CD4-positive, alpha-beta T cell treated with Interferon gamma for 1 hour (primary cell): Measurements from ENCODE around the gene KIAA1671.

Experiments
- DNase-seq: peaks from one replicate; pipeline ENCODE4 v3.0.0-alpha.2; 2020

Gene KIAA1671

DNA sequence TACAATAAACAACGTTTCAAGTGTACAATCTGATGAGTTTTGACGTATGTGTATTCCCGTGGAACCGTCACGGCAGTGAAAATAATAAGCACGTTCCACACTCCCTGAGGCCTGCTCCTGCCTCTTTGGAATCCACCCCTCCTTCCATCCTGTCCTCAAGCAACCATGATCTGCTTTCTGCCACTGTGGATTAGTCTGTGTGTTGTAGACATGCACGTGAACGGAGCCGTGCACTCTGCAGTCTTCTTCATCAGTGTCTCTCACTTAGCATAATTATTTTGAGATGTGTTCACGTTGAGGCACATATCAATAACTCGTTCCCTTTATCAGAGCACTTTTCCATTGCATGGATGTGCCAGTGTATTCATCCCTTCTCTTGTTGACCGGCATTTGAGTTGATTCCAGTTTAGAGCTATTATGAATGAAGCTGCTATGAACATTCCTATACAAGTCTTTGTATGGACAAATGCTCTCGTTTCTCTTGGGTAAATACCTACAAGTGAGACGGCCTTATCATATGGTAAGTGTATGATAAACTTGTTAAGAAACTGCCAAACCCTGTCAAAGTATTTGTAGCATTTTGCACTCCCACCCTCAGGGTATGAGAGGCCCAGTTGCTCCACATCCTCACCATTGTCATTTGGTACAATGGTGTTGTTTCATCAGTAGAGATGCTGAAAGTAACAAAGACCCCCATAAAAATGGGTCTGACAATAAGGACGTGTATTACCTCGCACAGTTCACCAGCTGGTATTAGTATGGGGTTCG, 144.3 kb downstream of the KIAA1671 start:
- DNase-seq = no peak

DNA sequence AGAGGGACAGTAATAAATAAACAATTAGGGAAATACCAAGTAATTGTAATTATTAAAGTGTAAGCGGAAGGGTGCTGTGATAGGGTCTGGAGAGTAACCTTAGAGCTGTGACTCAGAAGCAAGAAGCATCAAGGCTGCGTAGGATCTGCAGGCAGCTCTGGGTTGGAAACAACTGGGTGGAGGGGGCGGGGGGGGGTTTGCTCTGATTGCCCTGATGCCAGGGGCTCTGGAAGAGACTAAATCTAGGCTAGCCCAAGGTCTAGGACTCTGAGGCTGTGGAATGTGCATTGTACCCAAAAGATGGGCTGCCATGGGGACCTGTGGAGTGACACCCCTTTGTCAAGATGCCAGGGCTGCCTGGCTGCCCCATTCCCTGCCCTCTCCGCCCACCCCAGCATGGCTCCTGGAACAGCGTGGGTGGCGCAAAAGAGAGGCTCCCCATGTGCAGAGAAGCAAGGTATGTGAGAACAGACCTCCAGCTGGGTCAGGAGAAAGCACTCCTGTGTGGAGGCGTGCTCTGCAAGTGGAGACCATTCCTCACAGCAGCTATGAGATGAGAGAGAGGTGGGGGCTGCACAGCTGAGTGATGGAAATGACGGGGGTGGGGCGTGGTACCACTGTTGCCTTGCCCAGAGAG, 146.0 kb downstream of the KIAA1671 start:
- no peak for DNase-seq

DNA sequence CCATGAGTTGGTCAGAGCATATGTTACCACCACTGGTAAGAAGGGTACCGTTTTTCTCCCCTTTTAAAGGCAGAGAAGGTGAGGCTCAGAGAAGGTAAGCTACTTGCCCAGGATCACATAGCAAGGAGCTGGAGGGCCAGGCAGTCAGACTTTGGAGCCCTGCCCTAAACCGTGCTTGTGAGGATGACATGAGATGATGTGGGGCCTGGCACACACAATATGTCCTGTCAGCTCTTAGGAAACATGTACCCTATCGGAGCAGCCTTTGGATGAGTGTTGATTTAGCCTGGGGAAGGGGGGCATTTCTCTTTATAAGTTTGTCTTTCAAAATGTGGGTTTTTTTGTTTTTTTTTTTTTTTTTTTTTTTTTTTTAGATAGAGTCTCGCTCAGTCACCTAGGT, 146.7 kb downstream of the KIAA1671 start:
- DNase-seq = no peak

DNA sequence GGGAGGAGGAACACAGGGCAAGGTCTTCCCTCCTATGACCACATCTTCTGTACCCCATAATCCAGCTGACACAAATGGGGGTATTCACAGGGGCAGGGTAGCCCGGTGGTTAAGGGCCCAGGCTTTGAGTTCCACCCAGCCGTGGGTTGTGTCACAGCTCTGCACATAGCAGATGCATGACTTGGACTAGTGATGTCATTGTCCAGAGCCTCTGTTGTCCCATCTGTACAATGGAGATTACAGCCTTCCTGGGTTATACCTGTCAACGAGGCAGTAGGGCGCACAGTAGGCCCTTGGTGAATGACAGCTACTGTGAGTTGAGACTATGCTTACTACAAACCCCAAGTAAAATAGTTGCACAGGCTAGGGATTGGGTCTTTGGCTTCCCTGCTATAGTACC, 147.9 kb downstream of the KIAA1671 start:
- DNase-seq = no peak

DNA sequence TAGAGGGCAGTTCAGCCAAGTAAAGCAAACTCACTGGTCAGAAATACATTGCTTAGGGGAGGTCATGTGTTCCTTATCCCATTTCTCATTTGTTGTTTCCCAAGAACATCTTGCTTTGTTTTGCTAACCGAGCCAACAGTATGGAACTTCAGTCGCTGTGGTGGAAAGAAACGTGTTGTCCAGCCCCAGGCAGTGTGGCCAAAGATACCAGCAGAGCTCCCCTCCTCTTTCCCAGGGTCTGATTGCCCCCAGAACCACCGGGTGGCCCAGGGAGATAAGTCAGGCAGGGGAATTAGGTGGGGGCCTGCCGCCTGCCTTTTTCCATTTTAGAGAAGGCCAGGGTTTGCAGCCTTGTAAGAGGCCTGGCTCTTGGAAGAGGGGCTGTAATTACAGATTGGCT, 148.4 kb downstream of the KIAA1671 start:
- no peak for DNase-seq

DNA sequence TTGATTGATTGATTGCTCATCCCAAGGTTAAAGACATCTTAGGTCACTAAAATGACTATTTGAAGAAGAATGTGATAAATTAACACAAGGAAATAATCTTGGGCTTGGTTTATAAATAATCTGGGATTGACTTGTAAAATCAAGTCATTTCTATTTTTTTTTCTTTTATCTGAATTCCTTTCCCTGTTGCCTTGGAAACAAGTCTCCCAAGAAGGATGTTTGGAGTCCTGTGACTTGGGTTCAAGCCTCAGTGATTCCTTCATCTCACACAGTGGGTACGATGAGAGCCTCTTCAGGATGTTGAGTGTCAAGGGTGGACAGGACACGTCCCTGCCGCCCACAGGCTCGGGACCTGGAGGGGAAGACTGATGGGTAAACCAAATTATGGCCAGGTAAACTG, 149.0 kb downstream of the KIAA1671 start:
- DNase-seq = no peak

DNA sequence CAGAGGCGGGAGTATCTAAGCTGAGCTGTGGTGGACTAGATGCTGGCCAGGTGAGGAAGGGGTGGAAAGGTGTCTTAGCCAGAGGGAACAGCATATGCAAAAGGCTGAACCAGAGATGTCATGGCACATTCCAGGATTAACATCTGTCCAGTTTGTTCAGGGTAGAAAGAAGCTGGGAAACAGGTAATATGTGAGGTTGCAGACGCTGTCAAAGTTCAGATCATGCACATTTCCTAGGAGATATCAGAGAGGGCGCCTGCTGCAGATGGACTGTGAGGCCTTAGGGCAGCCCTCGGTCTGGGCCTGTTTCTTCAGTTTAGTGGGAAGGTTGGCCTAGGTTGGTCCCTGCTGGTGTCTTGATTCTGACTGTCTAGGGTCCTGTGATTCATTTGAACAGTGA, 149.5 kb downstream of the KIAA1671 start:
- no peak for DNase-seq

DNA sequence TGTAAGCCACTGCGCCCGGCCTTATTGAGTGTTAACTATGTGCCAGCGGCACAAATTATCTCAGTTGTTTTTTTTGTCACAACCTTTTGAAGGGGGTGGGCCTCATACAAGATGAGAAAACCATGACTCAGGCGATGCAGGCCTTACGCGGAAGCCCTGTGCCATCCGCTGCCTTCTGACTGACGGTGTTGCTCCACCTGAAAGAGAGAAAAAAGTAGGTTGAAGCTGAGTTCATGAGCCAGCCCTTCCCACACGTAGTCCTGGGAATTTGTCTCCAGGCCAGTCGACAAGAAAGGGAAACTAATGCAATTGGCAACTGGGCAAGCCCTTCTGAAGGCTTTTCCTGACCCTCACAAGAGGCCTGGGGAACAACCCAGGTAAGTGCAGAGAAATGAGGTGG, 150.2 kb downstream of the KIAA1671 start:
- no peak for DNase-seq

DNA sequence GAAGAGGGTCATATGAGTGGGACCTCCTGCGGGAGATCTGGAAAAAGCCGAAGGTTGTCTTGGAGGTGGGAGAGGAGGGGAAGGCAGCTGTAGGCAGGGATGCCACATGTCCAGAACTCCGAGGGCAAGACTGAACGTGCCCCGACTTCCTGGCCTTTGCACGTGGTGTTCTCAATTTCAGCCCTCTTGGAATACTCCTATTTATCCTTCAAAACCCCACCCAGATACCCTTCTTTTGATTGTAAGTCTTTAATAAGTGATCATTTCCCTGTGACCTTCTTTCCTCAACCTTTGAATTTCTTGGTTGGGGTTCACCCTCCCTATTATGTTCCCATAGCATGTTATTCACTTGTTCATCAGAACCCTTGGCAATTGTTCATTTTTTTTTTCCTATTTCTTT, 151.9 kb downstream of the KIAA1671 start:
- no peak for DNase-seq

DNA sequence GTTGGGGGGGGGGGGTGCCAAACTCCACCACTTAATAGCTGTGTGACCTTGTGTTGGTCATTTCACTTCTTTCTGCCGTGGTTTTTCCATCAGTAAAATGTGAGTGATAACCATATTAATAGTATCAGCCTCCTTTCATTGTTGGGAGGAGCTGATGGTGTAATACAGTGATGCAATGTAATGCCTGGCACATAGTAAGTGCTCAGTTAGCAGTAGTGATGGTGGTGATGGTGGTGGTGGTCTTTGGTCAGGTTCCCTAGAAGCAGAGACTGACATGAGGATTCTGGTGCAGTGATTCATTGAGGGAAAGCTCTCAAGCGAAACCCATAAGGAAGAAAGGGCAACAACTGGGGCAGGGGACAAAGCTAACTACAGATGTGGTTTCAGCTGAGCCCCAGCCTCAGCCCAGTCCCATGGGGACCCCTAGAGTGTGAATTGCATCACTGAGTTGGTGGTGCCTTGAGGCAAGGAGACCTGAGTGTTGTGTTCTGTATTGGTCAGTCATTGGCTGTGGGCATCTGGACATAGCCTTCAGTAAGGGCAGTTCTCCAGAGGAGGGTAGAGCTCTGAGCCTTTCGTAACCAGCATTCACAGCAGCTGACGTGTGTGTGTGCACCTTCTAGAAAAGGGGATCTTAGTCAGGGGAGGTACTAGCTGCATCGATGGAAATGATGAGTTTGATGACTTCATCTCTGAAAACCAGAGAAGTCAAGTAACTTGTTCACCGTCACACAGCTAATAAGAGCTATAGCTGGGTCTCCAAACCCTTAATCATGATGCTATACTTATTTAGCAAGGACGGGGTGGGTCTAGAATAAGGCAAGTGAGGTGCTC, 153.5 kb downstream of the KIAA1671 start:
- no peak for DNase-seq

DNA sequence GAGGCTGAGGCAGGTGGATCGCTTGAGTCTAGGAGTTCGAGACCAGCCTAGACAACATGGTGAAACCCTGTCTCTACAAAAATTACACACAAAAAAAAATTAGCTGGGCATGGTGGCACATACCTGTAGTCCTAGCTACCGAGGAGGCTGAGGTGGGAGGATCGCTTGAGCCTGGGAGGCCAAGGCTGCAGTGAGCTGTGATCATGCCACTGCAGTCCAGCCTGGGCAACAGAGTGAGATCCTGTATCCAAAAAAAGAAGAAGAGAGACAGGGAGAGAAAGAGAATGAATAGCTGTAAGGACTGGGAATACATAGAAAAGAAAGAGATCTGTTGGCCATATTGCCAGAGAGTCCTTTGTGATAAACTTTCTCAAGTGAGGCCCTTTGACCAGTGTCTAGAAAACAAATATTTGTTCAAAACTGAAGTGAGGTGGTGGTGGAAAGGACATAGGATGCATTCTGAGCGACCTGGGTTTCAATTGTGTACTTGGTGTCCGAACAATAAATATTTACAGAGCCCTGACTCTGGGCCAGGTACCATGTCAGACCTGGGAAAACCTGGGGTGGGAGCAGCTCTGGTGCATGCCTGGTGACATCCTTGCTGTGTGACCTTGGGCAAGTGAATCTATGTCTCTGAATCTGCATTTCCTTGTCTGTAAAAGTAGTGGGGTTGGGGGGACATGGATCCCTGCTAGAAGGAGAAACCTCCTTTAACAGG, 157.5 kb downstream of the KIAA1671 start:
- no peak for DNase-seq

DNA sequence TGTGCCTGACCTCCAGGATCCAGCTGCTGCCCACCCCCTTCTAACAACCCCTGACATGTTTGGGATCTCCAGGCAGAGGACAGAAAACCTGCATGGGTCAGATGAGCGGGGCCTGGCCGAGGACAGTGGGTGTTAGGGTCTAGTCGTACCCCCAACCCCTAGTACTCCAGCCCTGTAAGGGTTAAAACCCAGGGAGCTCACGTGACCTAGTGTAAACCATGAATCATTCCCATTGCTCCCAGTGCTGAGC, 158.0 kb downstream of the KIAA1671 start:
- no peak for DNase-seq

DNA sequence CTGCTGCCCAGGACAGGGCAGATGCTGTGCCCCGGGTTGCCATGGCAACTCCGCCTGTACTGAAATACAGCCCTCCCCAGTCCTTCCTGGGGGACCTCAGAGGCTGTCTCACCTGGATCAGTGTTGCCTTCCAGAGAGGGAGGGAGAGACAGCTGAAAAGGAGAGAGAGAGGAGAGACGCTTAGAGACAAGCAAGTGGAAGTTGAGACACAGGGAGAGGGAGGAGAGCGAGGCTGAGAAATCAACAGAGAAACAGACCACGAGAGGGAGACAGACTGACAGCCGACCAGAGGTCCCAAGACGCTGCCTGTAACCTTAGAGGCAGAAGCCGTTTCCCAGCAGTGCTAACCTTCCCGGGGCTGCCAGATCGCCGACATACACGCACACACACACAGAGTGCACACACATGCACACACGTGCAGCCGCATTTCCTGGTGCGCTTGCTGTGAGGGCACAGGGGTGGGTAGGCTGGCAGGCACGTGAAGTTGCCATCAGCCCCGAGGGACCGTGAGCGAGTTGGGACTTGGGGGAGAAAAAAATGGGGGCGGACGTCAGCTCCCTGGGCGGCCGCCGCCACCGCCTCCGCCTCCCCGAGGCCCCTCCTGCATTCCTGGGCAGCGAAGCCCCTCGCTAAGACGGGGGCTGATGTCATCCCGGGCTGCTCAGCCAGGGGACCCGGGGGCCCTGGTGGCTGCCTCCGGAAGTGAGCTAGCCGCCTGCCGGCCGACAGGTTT, 158.5 kb downstream of the KIAA1671 start:
- peak; percentile 44 for DNase-seq

DNA sequence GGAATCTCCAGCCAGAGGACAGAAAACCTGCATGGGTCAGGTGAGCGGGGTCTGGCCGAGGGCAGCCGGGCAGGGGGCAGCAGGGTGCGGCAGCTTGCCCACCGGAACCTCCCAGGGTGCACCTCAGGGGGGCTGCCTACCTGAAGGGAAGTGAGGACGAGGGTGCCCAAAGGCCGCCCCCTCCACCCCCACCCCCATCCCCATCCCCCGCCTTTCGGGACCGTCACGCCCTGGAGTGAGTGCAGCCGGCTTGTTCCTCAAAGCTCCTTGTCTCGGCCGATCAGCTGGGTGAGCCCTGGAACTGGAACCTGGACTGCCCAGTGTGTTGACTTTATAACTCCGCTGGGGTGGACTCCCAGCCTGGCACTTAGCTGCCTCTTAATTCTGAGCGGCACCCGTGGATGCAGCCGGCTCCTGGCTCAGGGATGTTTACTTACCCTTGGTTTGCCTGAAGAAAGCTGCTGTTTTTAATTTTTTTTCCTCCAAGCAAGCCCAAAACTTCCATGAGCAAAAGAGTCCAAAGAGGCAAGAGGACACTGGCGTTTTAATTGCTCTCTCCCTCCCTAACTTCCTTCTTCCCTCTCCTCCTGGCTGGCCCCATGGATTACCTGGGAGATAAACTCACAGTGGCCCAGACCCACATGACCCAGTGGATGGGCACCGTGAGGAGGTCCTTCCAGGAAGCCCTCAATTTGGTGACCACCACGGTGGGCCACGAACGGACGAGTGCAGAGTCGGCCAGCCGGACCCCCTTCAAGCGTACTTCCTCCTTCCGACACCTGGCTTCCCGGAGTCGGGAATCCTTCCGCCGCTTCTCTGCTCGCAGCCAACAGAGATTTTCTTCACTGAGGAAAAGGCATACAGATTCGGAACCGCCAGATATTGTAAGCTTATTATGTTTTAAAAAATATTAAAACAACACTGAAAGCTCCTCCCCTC, 159.3 kb downstream of the KIAA1671 start:
- DNase-seq = no peak

DNA sequence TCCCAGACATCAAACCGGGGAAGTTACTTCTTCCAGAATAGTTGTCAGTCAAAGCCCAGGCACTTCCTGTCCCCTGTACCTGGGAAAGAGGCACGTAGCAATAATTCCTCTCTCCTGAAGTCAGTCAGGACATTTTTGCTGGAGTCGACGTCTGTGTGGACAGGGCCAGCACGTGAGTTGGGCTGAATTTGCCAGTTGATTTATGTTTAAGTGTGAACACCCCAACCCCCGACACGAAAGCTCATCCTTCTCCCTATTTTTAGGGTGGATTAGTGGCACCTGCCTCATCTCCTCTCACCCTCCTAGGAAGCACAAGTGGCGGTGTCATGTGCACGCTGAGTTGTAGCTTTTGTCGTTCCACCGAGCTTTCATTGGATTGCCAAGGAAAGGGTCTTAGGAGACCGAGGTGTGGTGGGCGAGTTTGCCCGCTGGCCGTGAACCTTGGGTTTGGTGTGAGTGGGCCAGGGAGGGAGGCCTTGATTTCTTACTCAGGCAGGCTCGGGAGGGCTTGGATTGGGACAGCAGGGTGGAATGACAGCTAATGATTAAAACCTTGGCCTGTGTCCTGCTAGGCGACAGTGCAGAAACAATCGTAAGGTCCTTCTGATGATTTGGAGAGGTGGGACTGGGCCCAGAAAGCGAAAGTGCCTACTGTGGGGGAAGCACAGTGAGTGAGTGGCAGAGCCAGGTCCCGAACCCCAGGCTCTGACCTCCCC, 160.2 kb downstream of the KIAA1671 start:
- no peak for DNase-seq

DNA sequence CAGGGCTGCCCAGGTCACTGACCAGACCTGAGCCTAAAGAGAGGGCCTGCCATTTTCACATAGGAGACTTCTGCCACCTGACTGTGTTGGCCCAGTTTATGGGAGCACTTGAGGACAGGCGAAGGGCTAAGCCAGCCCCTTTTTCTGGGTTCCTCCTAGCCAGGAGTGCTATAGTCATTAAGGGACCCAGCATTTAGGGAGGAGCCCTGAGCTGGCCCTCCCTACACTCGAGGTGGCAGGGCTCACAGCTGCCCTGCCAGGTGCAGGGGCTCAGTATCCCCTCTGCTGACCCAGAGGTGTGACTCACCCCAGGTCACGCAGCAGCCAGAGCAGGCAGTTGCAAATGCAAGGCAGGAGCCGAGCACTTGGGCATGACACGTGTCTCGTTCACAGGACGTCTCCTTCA, 160.8 kb downstream of the KIAA1671 start:
- no peak for DNase-seq

DNA sequence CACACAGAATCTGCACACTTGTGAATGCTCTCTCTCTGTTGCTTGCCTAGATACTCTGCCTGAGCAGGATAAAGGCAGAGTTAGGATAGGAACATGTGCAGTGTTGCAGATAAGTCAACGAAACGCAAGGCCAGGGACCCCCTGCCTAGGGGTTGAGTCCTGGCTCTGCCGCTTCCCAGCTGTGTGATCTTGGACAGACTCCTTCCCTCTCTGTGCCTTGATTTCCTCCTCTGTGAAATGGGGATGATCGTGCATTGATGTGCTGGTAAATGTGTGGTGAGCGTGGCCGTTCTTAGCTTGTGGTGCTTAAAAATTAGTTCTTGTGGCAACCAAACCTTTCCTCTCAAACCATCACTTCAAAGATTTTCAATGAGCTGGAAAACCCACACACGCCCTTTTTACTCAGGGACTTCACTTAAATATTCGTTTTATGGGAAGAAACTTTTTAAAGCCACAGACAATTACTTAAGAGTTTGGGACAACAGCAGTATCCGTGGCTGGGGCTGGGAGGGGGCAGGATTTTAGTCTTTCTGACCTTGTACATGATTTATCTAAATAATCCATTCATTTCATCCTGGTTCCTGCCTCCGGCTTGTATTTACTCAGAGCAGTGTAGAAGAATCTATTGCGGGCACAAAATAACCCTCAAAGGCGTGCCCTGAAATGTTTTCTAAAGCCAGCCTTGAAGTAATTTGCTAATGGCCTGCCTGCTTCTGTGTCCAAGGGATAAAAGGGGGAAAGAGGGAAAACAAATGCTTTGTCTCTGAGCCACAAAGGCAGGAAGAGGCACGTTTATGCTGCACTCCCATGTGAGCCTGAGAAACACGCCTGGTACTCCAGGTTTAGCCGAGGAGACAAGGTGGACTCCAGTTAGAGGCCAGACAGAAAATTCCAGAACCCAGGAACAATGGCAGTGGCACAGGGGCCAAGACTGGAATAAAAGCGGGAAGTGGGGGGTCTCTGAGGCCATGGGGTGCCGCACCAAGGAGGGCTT, 162.2 kb downstream of the KIAA1671 start:
- no peak for DNase-seq

DNA sequence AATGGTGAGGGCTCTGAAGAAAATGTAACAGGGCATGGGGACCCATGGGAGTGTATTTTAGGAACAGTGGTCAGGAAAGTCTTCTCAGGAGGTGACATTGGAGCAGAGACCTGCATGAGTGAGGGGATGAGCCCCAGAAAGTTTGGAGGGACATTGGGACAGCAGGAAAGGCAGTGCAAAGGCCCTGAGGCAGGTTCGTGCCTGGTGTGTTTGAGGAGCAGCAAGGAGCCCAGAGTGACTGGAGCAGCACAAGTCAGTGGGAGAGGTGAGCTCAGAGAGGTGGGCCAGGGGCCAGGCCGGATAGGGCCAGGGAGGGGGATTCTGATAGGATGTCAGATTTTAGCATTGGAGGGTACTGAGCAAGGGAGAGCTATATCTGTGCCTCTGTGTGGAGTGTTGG, 167.1 kb downstream of the KIAA1671 start:
- DNase-seq = no peak

DNA sequence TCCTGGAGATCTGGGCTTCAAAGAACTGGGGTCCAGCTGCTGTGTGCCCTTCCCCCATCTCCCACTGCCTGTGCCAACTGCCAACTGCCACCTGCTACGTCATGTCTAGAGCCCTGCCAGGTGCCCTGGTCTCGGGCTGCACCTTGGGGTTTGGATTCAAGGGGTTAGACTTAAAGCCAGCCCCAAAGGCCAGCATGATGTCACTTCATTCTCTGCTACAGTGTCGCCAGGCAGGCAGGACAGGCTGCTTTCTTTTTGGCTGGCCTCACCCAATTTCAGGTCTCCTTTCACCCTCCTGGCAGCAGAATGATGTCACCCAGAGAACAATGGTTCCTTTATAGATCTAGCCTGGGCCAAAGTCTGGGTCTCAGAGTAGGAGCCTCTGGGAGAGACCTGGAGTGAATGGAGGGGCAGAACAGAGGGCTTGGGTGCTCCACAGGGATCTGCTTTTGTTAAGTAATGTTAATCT, 167.6 kb downstream of the KIAA1671 start:
- no peak for DNase-seq
